ENCODE data around the gene FIBP. TPM values are rescaled to one million over a fixed set of nuclear protein-coding genes. Genes with fewer than 3 reads are reported as not detected.

FIBP gene
- total RNA-seq, 1 donor from 2014 or later: 67.4 TPM

DNA sequence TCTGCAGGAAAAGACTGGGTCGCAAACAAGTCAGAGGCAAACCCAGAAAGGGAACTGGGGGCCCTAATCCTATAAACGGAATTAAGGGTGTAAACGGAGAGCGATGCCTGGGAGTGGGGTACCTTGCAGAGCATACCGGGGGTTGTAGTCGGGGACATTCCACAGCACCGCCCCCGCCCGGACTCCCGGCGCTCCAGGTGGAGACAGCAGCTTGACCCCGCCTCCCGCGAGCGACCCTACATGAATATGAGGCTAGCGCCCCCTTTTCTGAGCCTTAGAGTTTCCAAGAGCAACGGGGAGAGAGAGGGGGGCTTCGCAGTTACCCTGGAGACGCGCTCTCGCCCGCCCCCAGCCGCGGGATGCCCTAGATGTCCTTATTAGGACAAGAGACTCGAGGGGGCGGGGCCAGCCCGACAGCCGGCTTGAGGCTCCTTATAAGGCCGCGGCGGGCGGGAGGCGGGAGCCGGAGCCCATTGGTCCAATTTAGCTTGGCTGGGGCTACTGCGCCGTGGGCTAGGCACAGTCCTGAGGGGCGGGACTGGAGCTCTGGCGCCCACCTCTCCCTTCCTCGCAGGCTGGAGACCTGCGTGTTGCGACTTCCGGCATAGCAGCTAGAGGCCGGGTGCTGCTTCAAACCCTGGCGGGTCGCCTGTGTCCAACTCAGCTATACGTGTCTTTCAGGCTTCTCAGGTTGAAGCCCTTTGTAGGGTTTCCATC lies 29.0 kb downstream of the FIBP start:
- Mint-ChIP-seq H3K36me3 (ENCODE audit: low read depth, unreplicated experiment) (peaks cover 26% of the 10 kb centered on the region), H3K4me1 (ENCODE audit: low read depth, unreplicated experiment) (peaks cover 32% of the 10 kb centered on the region), H3K4me3 (ENCODE audit: unreplicated experiment) (peak overlapping the region; percentile 96), H3K9me3 (ENCODE audit: unreplicated experiment) (no peaks in the 10 kb centered on the region), H3K27ac (ENCODE audit: unreplicated experiment) (peak overlapping the region; percentile 99), H3K27me3 (ENCODE audit: low read depth, unreplicated experiment) (no peaks in the 10 kb centered on the region)
- no peak for FAIRE-seq
- Histone ChIP-seq H3K27ac (ENCODE audit: low read depth, low read length) (peak overlapping the region; percentile 74), H2AFZ (ENCODE audit: low read depth, low read length) (peak overlapping the region; percentile 2), H3K4me2 (ENCODE audit: low read length) (peak overlapping the region; percentile 96), H3K9me3 (ENCODE audit: insufficient read depth, low read depth, low read length) (no peaks in the 10 kb centered on the region), H3K4me3 (ENCODE audit: insufficient read depth, low read depth, low read length) (peak overlapping the region; percentile 98), H3K79me2 (ENCODE audit: insufficient read depth, low read length) (peaks cover 75% of the 10 kb centered on the region), H3K27me3 (ENCODE audit: insufficient read depth, low read length) (no peaks in the 10 kb centered on the region), H3K36me3 (ENCODE audit: insufficient read depth, low read length) (peaks cover 38% of the 10 kb centered on the region), H4K20me1 (ENCODE audit: insufficient read depth, low read length) (peaks cover 62% of the 10 kb centered on the region), H3K9ac (ENCODE audit: low read length) (peak overlapping the region; percentile 89), H3K4me1 (ENCODE audit: insufficient read depth, low read length) (peaks cover 48% of the 10 kb centered on the region)
- DNase-seq (ENCODE audit: low read depth): peak; percentile 96
- no peak for TF ChIP-seq EZH2 (IDR thresholded peaks at IDR 0.05; ENCODE audit: insufficient read depth, low read length)
- TF ChIP-seq, protein P1, sequence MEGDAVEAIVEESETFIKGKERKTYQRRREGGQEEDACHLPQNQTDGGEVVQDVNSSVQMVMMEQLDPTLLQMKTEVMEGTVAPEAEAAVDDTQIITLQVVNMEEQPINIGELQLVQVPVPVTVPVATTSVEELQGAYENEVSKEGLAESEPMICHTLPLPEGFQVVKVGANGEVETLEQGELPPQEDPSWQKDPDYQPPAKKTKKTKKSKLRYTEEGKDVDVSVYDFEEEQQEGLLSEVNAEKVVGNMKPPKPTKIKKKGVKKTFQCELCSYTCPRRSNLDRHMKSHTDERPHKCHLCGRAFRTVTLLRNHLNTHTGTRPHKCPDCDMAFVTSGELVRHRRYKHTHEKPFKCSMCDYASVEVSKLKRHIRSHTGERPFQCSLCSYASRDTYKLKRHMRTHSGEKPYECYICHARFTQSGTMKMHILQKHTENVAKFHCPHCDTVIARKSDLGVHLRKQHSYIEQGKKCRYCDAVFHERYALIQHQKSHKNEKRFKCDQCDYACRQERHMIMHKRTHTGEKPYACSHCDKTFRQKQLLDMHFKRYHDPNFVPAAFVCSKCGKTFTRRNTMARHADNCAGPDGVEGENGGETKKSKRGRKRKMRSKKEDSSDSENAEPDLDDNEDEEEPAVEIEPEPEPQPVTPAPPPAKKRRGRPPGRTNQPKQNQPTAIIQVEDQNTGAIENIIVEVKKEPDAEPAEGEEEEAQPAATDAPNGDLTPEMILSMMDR (IDR thresholded peaks at IDR 0.05; ENCODE audit: insufficient read depth, low read depth, low read length): no peak

GRCh38 chr11:65858681-65859087 lies 29.6 kb downstream of the FIBP start:
- peak overlapping the region; percentile 98 for H3K4me3 ChIP-seq (ENCODE audit: insufficient read depth, low read depth, low read length)
- peaks cover 62% of the 10 kb centered on the region for H4K20me1 ChIP-seq (ENCODE audit: insufficient read depth, low read length)
- peaks cover 48% of the 10 kb centered on the region for H3K4me1 ChIP-seq (ENCODE audit: insufficient read depth, low read length)
- peaks cover 38% of the 10 kb centered on the region for H3K36me3 ChIP-seq (ENCODE audit: insufficient read depth, low read length)
- peak overlapping the region; percentile 96 for H3K4me2 ChIP-seq (ENCODE audit: low read length)
- TF ChIP-seq EZH2 (IDR thresholded peaks at IDR 0.05; ENCODE audit: insufficient read depth, low read length): no peak
- TF ChIP-seq, protein P1 (IDR thresholded peaks at IDR 0.05; ENCODE audit: insufficient read depth, low read depth, low read length): no peak
- FAIRE-seq: no peak
- DNase-seq (ENCODE audit: low read depth): no peak
- peaks cover 76% of the 10 kb centered on the region for H3K79me2 ChIP-seq (ENCODE audit: insufficient read depth, low read length)
- Mint-ChIP-seq H3K4me1 (ENCODE audit: low read depth, unreplicated experiment) (peaks cover 38% of the 10 kb centered on the region), H3K27me3 (ENCODE audit: low read depth, unreplicated experiment) (no peaks in the 10 kb centered on the region), H3K27ac (ENCODE audit: unreplicated experiment) (peak overlapping the region; percentile 99), H3K36me3 (ENCODE audit: low read depth, unreplicated experiment) (peaks cover 29% of the 10 kb centered on the region), H3K9me3 (ENCODE audit: unreplicated experiment) (no peaks in the 10 kb centered on the region), H3K4me3 (ENCODE audit: unreplicated experiment) (peak overlapping the region; percentile 96)
- H3K27me3 ChIP-seq (ENCODE audit: insufficient read depth, low read length): no peaks in the 10 kb centered on the region
- H3K9me3 ChIP-seq (ENCODE audit: insufficient read depth, low read depth, low read length): no peaks in the 10 kb centered on the region
- peak overlapping the region; percentile 89 for H3K9ac ChIP-seq (ENCODE audit: low read length)
- H2AFZ ChIP-seq (ENCODE audit: low read depth, low read length): peak overlapping the region; percentile 7
- peak overlapping the region; percentile 65 for H3K27ac ChIP-seq (ENCODE audit: low read depth, low read length)
